ENCODE measurements around the gene CFB. TPM values are rescaled to one million over a fixed set of nuclear protein-coding genes. Genes with fewer than 3 reads are reported as not detected.

CFB gene
- total and polyA plus RNA-seq, 9 of the 15 experiments (the other 6 are each of a cell fraction or from before 2014, with no cell fraction given): 0.08 to 0.91 (median 0.22) TPM; not detected in 4

- TF ChIP-seq ESRRB (CRISPR knock-in tag; IDR thresholded peaks at IDR 0.05; ENCODE audit: borderline replicate concordance): no peak
- TF ChIP-seq ZNF239 (CRISPR knock-in tag; IDR thresholded peaks at IDR 0.05): no peak
- TF ChIP-seq DEAF1 (CRISPR knock-in tag; IDR thresholded peaks at IDR 0.05): no peak
- TF ChIP-seq FOXM1 (IDR thresholded peaks at IDR 0.05; ENCODE audit: low read depth): no peak
- no peak for TF ChIP-seq FOXM1 (CRISPR knock-in tag; IDR thresholded peaks at IDR 0.05; ENCODE audit: low read depth)
- TF ChIP-seq HNRNPUL1 (IDR thresholded peaks at IDR 0.05; ENCODE audit: low read length): peak; percentile 27; the same call in 1 of the 2 replicates
- TF ChIP-seq ZNF444 (CRISPR knock-in tag; IDR thresholded peaks at IDR 0.05): no peak
- no peak for TF ChIP-seq ZC3H11A (IDR thresholded peaks at IDR 0.05; ENCODE audit: low read depth, low read length)
- no peak for TF ChIP-seq AFF4 (CRISPR knock-in tag; IDR thresholded peaks at IDR 0.05)
- TF ChIP-seq PKNOX1 (IDR thresholded peaks at IDR 0.05): peak; percentile 92
- TF ChIP-seq RCOR1 (IDR thresholded peaks at IDR 0.05; ENCODE audit: borderline replicate concordance in 1 of 2, low read depth in 2 of 2, low read length in 2 of 2): peak in 1 of 2 experiments; percentile 64; a peak in 1 of 4 replicates
- peak; percentile 68; the same call in 1 of the 2 replicates for TF ChIP-seq GATAD2A (IDR thresholded peaks at IDR 0.05)
- peak; percentile 11 to 89 for TF ChIP-seq MNT (conservative IDR thresholded peaks at IDR 0.05)
- no peak for TF ChIP-seq XRCC4 (IDR thresholded peaks at IDR 0.05; ENCODE audit: extremely low read depth, insufficient read depth, insufficient read length)
- no peak for TF ChIP-seq U2AF1 (optimal IDR thresholded peaks at IDR 0.05; ENCODE audit: low read depth, low read length)
- TF ChIP-seq EP300 (IDR thresholded peaks at IDR 0.05; ENCODE audit: low read length): peak; percentile 58; the same call in 1 of the 2 replicates
- TF ChIP-seq ZNF668 (CRISPR knock-in tag; IDR thresholded peaks at IDR 0.05): no peak
- TF ChIP-seq ZBTB1 (CRISPR knock-in tag; IDR thresholded peaks at IDR 0.05; ENCODE audit: borderline replicate concordance, low read depth): no peak
- peak; percentile 81; the same call in 1 of the 2 replicates for TF ChIP-seq ZNF589 (CRISPR knock-in tag; IDR thresholded peaks at IDR 0.05; ENCODE audit: low read depth)
Observed at GRCh38 chr6:31948753-31949413, 3.0 kb downstream of the CFB start (continued).
